B cell (primary cell): ENCODE results near the gene SMC3. TPM values are rescaled to one million over a fixed set of nuclear protein-coding genes. Genes with fewer than 3 reads are reported as not detected.

Experiments
- ATAC-seq: fragments of 200-7000 bp; cut with Tn5 transposase; one replicate; pipeline ENCODE4 v1.10.0; 2021; ENCODE audit warnings: low read depth, mild to moderate bottlenecking, moderate number of reproducible peaks, moderate library complexity
- CTCF ChIA-PET: fragments of 350-600 bp; sonication (Branson Sonifier 250); formaldehyde crosslinking; loops from one replicate; lab custom pipeline; 2021; ENCODE audit warnings: antibody characterized with exemption, inconsistent platforms; lab: Charles Lee
- POLR2A ChIA-PET: fragments of 350-600 bp; sonication (Branson Sonifier 250); formaldehyde crosslinking; loops from one replicate; lab custom pipeline; 2021; ENCODE audit warnings: antibody characterized with exemption; lab: Charles Lee
- DNase-seq: peaks from one replicate; pipeline ENCODE4 v3.0.0; 2013
- H2AFZ ChIP-seq: 2 replicates; pipeline ENCODE4 v1.6.1; 2012; ENCODE audit warnings: mild to moderate bottlenecking, low read depth, low read length; ENCODE audit not compliant: insufficient read depth, poor library complexity, severe bottlenecking
- H3K27ac ChIP-seq, 2 donors: 1 replicate in 1 of 2; 2 replicates in 1 of 2; pipeline ENCODE4 v1.5.1; 2012 to 2013; ENCODE audit warnings: low read length in 2 of 2, mild to moderate bottlenecking in 2 of 2, moderate library complexity in 1 of 2
- H3K27me3 ChIP-seq, 4 experiments: fragments of 200-600 bp in 1 of 4; sonication (generic) in 1 of 4; replicated peaks in 1 of 4; 1 replicate in 2 of 4; 2 replicates in 2 of 4; pipeline versions ENCODE4 v1.6.1 to v1.7.0; 2013 to 2016; ENCODE audit warnings: low read length in 3 of 4, mild to moderate bottlenecking in 2 of 4, mixed read lengths in 1 of 4, moderate library complexity in 1 of 4; ENCODE audit not compliant: insufficient read depth in 4 of 4, control insufficient read depth in 3 of 4; ENCODE audit errors: control extremely low read depth in 1 of 4
- H3K36me3 ChIP-seq, 2 experiments: replicated peaks in 1 of 2; 1 replicate in 1 of 2; 2 replicates in 1 of 2; pipeline versions ENCODE4 v1.6.1 to v1.7.1; 2013; ENCODE audit warnings: low read length in 1 of 2; ENCODE audit not compliant: insufficient read depth in 2 of 2, control insufficient read depth in 1 of 2; ENCODE audit errors: control extremely low read depth in 1 of 2, extremely low read depth in 1 of 2
- H3K4me1 ChIP-seq, 2 donors: fragments of 200-600 bp in 1 of 2; sonication (generic) in 1 of 2; 1 replicate in 1 of 2; 2 replicates in 1 of 2; pipeline versions ENCODE4 v1.5.1 to v1.6.1; 2013 to 2017; ENCODE audit warnings: low read length in 2 of 2; ENCODE audit not compliant: control insufficient read depth in 2 of 2, insufficient read depth in 2 of 2
- H3K4me2 ChIP-seq: replicated peaks from 2 replicates; pipeline ENCODE3; 2012; ENCODE audit warnings: mild to moderate bottlenecking, low read depth, low read length; ENCODE audit not compliant: poor library complexity, severe bottlenecking
- H3K4me3 ChIP-seq, 5 experiments: fragments of 200-600 bp in 1 of 5; sonication (generic) in 1 of 5; 1 replicate in 3 of 5; 2 replicates in 2 of 5; pipeline versions ENCODE4 v1.5.1 to v1.7.0; 2011 to 2016; ENCODE audit warnings: low read length in 4 of 5, mild to moderate bottlenecking in 4 of 5, low read depth in 2 of 5, control low read depth in 1 of 5, moderate library complexity in 1 of 5; ENCODE audit not compliant: insufficient read depth in 1 of 5; ENCODE audit errors: control extremely low read depth in 1 of 5, extremely low read depth in 1 of 5
- H3K79me2 ChIP-seq: fragments of 200-600 bp; sonication (generic); one replicate; pipeline ENCODE4 v1.6.0; 2016; ENCODE audit warnings: low read length; ENCODE audit not compliant: control insufficient read depth, insufficient read depth
- H3K9ac ChIP-seq: fragments of 200-600 bp; sonication (generic); 2 replicates; pipeline ENCODE4 v1.6.1; 2017; ENCODE audit warnings: mild to moderate bottlenecking, low read length, moderate library complexity
- H3K9me3 ChIP-seq, 3 donors: one replicate each; pipeline versions ENCODE4 v1.6.1 to v1.7.1; 2013; ENCODE audit warnings: low read length in 2 of 3; ENCODE audit not compliant: control insufficient read depth in 2 of 3, insufficient read depth in 1 of 3; ENCODE audit errors: control extremely low read depth in 1 of 3
- H4K20me1 ChIP-seq: 2 replicates; pipeline ENCODE4 v1.6.0; 2012; ENCODE audit warnings: mild to moderate bottlenecking, low read length; ENCODE audit not compliant: insufficient read depth, control insufficient read depth, poor library complexity, severe bottlenecking
- H3K27ac Mint-ChIP-seq: one replicate; pipeline ENCODE4 v1.8.0; 2021; ENCODE audit warnings: mixed read lengths
- H3K27me3 Mint-ChIP-seq: one replicate; pipeline ENCODE4 v1.8.0; 2021; ENCODE audit warnings: mixed read lengths
- H3K4me1 Mint-ChIP-seq: one replicate; pipeline ENCODE4 v1.8.0; 2021; ENCODE audit warnings: mixed read lengths
- H3K4me3 Mint-ChIP-seq: one replicate; pipeline ENCODE4 v1.8.0; 2021; ENCODE audit warnings: mixed read lengths
- H3K9me3 Mint-ChIP-seq: one replicate; pipeline ENCODE4 v1.8.0; 2022; ENCODE audit warnings: mixed read lengths; ENCODE audit not compliant: insufficient read depth
- EZH2 ChIP-seq: IDR thresholded peaks from 2 replicates; pipeline ENCODE4 v1.6.1; 2012; ENCODE audit warnings: borderline replicate concordance, low read depth, mild to moderate bottlenecking, moderate library complexity, low read length; ENCODE audit not compliant: insufficient read depth, poor library complexity, severe bottlenecking
- WGBS: methylation state at CpG from one replicate; pipeline ENCODE4 v1.1.5; 2013; ENCODE audit warnings: missing lambda C conversion rate; ENCODE audit not compliant: insufficient coverage; 5-methylcytosine and 5-hydroxymethylcytosine counted together
- intact Hi-C: fragments of 100-400 bp; cut with micrococcal nuclease; formaldehyde crosslinking; loops from one replicate; pipeline ENCODE4 v1.10.0; 2022
- polyA plus RNA-seq: library from polyadenylated mRNA; depleted of rRNA; stranded (reverse); fragments of >200 nt; gene quantifications from 2 replicates; pipeline ENCODE4 v1.2.3, GENCODE V29; 2012
- total RNA-seq, 2 donors: library from RNA; stranded (reverse); fragments of 120-200 nt in 1 of 2; gene quantifications; 1 replicate in 1 of 2; 2 replicates in 1 of 2; pipeline versions ENCODE4 v1.2.3 to v1.2.4, GENCODE V29; 2013 to 2022
- TF ChIP-seq, protein P1 (sequence below): fragments of 200-600 bp; IDR thresholded peaks from one replicate; pipeline ENCODE4 v1.8.0; 2022; ENCODE audit warnings: antibody characterized with exemption, mild to moderate bottlenecking

Gene SMC3
- total and polyA plus RNA-seq, 2 donors (not counting 1 experiment from before 2014, with no cell fraction given) = 6.1 to 45.8 TPM

DNA sequence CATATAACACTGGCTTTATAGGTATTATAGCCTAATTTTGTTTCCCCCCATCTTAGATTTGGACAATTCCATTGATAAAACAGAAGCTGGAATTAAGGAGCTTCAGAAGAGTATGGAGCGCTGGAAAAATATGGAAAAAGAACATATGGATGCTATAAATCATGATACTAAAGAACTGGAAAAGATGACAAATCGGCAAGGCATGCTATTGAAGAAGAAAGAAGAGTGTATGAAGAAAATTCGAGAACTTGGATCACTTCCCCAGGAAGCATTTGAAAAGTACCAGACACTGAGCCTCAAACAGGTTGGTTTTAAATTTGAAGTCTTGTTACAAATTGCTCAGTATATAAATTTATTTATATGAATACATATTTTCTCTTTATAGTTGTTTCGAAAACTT, 34.1 kb downstream of the SMC3 start:
- intact Hi-C loops = loop anchor here (5.0 kb wide), 1 partner anchor 464 kb away; no protein-coding TSS in a partner anchor
- Histone ChIP-seq H4K20me1 (no peaks in the 10 kb centered on the region), H3K36me3 (peaks cover 2 to 42% of the 10 kb centered on the region in 2 experiments), H3K4me1 (no peaks in the 10 kb centered on the region), H3K79me2 (no peaks in the 10 kb centered on the region), H2AFZ (no peak overlapping the region), H3K4me2 (no peak overlapping the region), H3K4me3 (no peak overlapping the region), H3K9ac (no peak overlapping the region), H3K9me3 (no peaks in the 10 kb centered on the region), H3K27me3 (no peaks in the 10 kb centered on the region), H3K27ac (no peak overlapping the region)
- TF ChIP-seq EZH2 = no peak
- TF ChIP-seq, protein P1, sequence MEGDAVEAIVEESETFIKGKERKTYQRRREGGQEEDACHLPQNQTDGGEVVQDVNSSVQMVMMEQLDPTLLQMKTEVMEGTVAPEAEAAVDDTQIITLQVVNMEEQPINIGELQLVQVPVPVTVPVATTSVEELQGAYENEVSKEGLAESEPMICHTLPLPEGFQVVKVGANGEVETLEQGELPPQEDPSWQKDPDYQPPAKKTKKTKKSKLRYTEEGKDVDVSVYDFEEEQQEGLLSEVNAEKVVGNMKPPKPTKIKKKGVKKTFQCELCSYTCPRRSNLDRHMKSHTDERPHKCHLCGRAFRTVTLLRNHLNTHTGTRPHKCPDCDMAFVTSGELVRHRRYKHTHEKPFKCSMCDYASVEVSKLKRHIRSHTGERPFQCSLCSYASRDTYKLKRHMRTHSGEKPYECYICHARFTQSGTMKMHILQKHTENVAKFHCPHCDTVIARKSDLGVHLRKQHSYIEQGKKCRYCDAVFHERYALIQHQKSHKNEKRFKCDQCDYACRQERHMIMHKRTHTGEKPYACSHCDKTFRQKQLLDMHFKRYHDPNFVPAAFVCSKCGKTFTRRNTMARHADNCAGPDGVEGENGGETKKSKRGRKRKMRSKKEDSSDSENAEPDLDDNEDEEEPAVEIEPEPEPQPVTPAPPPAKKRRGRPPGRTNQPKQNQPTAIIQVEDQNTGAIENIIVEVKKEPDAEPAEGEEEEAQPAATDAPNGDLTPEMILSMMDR = no peak
- Mint-ChIP-seq H3K4me1 (no peaks in the 10 kb centered on the region), H3K4me3 (no peak overlapping the region), H3K27ac (no peak overlapping the region), H3K9me3 (no peaks in the 10 kb centered on the region), H3K27me3 (no peaks in the 10 kb centered on the region)
- POLR2A ChIA-PET = interaction anchor here (0.6 kb wide), 1 partner anchor 231 kb away, joined by 3 read pairs; no protein-coding TSS in a partner anchor
- no peak for ATAC-seq
- WGBS = no CpG with 5 or more reads among the region's 4 CpGs
- CTCF ChIA-PET = interaction anchor here (1.3 to 7.6 kb wide), 4 partner anchors 20 to 294 kb away, joined by 4 to 143 read pairs (median 10); partner anchors contain the start of gene SMNDC1
- DNase-seq = no peak

DNA sequence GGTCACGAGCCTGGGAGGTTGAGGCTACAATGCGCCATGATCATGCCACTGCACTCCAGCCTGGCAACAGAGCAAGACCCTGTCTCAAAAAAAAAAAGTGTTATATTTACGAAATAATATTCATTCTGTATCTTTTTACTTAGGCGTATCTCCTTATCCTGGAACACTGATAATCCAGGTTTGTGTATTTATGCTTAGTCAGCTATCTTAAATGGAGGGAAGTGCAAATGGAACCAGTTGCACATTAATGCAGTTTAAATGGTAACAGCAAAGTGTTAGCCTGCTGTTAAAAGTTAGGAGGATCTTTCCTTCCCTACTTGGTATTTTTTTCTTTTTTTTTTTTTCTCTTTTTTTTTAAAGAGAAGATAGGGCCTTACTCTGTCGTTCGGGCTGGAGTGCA, 40.6 kb downstream of the SMC3 start:
- no peaks in the 10 kb centered on the region for H3K27me3 Mint-ChIP-seq
- no peak for ATAC-seq
- POLR2A ChIA-PET = interaction anchor here (0.6 kb wide), 1 partner anchor 17 kb away, joined by 5 read pairs; no protein-coding TSS in a partner anchor

More for the DNA sequence above, 40.6 kb downstream of the SMC3 start:
- TF ChIP-seq, protein P1 = no peak
- TF ChIP-seq EZH2 = no peak
- Histone ChIP-seq H3K4me1 (peaks cover 0 to under 1% of the 10 kb centered on the region in 2 donors), H3K27ac (no peak overlapping the region), H3K27me3 (no peaks in the 10 kb centered on the region), H4K20me1 (no peaks in the 10 kb centered on the region), H2AFZ (no peak overlapping the region), H3K4me3 (no peak overlapping the region), H3K36me3 (peaks cover 2 to 17% of the 10 kb centered on the region in 2 experiments), H3K79me2 (no peaks in the 10 kb centered on the region), H3K9ac (no peak overlapping the region), H3K4me2 (no peak overlapping the region), H3K9me3 (no peaks in the 10 kb centered on the region)
- no peak overlapping the region for H3K4me3 Mint-ChIP-seq
- no CpG with 5 or more reads among the region's 6 CpGs for WGBS
- H3K27ac Mint-ChIP-seq = no peak overlapping the region
- CTCF ChIA-PET = interaction anchor here (0.7 to 2.8 kb wide), 15 partner anchors 8 to 991 kb away, joined by 3 to 19 read pairs (median 4); no protein-coding TSS in a partner anchor
- no peak for DNase-seq
- no peaks in the 10 kb centered on the region for H3K9me3 Mint-ChIP-seq
- peaks cover 8% of the 10 kb centered on the region for H3K4me1 Mint-ChIP-seq
- intact Hi-C loops = no loop called here
